ENCODE results near the gene TMEM63A.

GRCh38 chr1:225931270-225932136 lies 49.3 kb upstream of the TMEM63A start:
- TF ChIP-seq POLR2A (IDR thresholded peaks at IDR 0.05) (no peak), CTCF (IDR thresholded peaks at IDR 0.05) (no peak), EP300 (IDR thresholded peaks at IDR 0.05) (no peak), POLR2AphosphoS5 (IDR thresholded peaks at IDR 0.05) (no peak)
